ENCODE measurements around the gene ZNF512B.

GRCh38 chr20:63968928-63969760 is 586 bp downstream of the ZNF512B start:
- TF ChIP-seq YY1 (IDR thresholded peaks at IDR 0.05; ENCODE audit: low read depth) = peak; percentile 61; the same call in 1 of the 2 replicates
- TF ChIP-seq CEBPB (IDR thresholded peaks at IDR 0.05) = no peak
- no peak for TF ChIP-seq EP300 (IDR thresholded peaks at IDR 0.05; ENCODE audit: borderline replicate concordance)
- 0 out of 2 replicates have a peak, but pooled peaks have one; percentile 11 for TF ChIP-seq TAF1 (IDR thresholded peaks at IDR 0.05; ENCODE audit: low read depth)
- TF ChIP-seq MAX (IDR thresholded peaks at IDR 0.05) = no peak; the same call in 1 of the 2 replicates
